ENCODE results near the gene ING4. TPM values are rescaled to one million over a fixed set of nuclear protein-coding genes. Genes with fewer than 3 reads are reported as not detected.

ING4 gene
- total RNA-seq, 1 experiment from 2014 or later: 23.0 TPM

- peaks cover 61% of the 10 kb centered on the region for H3K27me3 Mint-ChIP-seq (ENCODE audit: low read depth)
- DNase-seq (ENCODE audit: low spot score): peak; percentile 54
- POLR2A ChIA-PET: interaction anchor here (1.3 kb wide), 1 partner anchor 20 kb away, joined by 4 read pairs; the partner anchor contains the start of gene COPS7A
- peak overlapping the region; percentile 70; the same call in 1 of the 2 replicates for H3K27ac Mint-ChIP-seq
- ATAC-seq: peak; percentile 50
- H3K4me3 Mint-ChIP-seq: peak overlapping the region; percentile 50
- TF ChIP-seq ZNF232 (CRISPR knock-in tag; IDR thresholded peaks at IDR 0.05) (no peak), ELF4 (CRISPR knock-in tag; IDR thresholded peaks at IDR 0.05; ENCODE audit: low read depth) (no peak), ATF1 (CRISPR knock-in tag; IDR thresholded peaks at IDR 0.05) (no peak), PRDM15 (CRISPR knock-in tag; IDR thresholded peaks at IDR 0.05) (peak; percentile 32; the same call in 1 of the 2 replicates), NFYB (CRISPR knock-in tag; conservative IDR thresholded peaks at IDR 0.05; ENCODE audit: low read depth) (no peak), ZNF416 (CRISPR knock-in tag; IDR thresholded peaks at IDR 0.05) (no peak), STAT6 (CRISPR knock-in tag; conservative IDR thresholded peaks at IDR 0.05; ENCODE audit: low read depth) (no peak), ZNF396 (CRISPR knock-in tag; IDR thresholded peaks at IDR 0.05; ENCODE audit: borderline replicate concordance) (no peak), ZNF121 (CRISPR knock-in tag; IDR thresholded peaks at IDR 0.05) (peak; percentile 51; the same call in 1 of the 2 replicates), MAX (CRISPR knock-in tag; IDR thresholded peaks at IDR 0.05) (0 out of 2 replicates have a peak, but pooled peaks have one; percentile 20), FOXP1 (CRISPR knock-in tag; IDR thresholded peaks at IDR 0.05; ENCODE audit: borderline replicate concordance) (no peak), ZNF532 (CRISPR knock-in tag; IDR thresholded peaks at IDR 0.05; ENCODE audit: borderline replicate concordance) (no peak)
- H3K4me1 Mint-ChIP-seq: peaks cover 20% of the 10 kb centered on the region
- CTCF ChIA-PET: interaction anchor here (0.8 to 1.3 kb wide), 4 partner anchors 14 to 63 kb away, joined by 3 to 5 read pairs (median 3); partner anchors contain the start of genes COPS7A, PTMS and ZNF384
- H3K36me3 Mint-ChIP-seq: no peaks in the 10 kb centered on the region
- peaks cover under 1% of the 10 kb centered on the region; the same call in 1 of the 2 replicates for H3K9me3 Mint-ChIP-seq
These were observed 40.7 kb upstream of the ING4 start for GRCh38 chr12:6703631-6704030.

- Mint-ChIP-seq H3K9me3 (no peaks in the 10 kb centered on the region), H3K4me1 (peaks cover 31% of the 10 kb centered on the region), H3K27ac (no peak overlapping the region), H3K4me3 (peak overlapping the region; percentile 79), H3K27me3 (ENCODE audit: low read depth) (peaks cover 68% of the 10 kb centered on the region), H3K36me3 (no peaks in the 10 kb centered on the region)
- POLR2A ChIA-PET: no interaction called here
- CTCF ChIA-PET: interaction anchor here (0.6 kb wide), 1 partner anchor 82 kb away, joined by 3 read pairs; no protein-coding TSS in a partner anchor
- DNase-seq (ENCODE audit: low spot score) (no peak), ATAC-seq (no peak)
- no peak for TF ChIP-seq ESRRA (CRISPR knock-in tag; IDR thresholded peaks at IDR 0.05; ENCODE audit: borderline replicate concordance)
- TF ChIP-seq GTF2I (CRISPR knock-in tag; conservative IDR thresholded peaks at IDR 0.05): 0 out of 2 replicates have a peak, but pooled peaks have one; percentile 37
- no peak for TF ChIP-seq ZNF423 (CRISPR knock-in tag; IDR thresholded peaks at IDR 0.05)
- TF ChIP-seq CBFB (CRISPR knock-in tag; IDR thresholded peaks at IDR 0.05; ENCODE audit: low read depth): no peak
- TF ChIP-seq CREB1 (CRISPR knock-in tag; IDR thresholded peaks at IDR 0.05): no peak
- TF ChIP-seq PRDM15 (CRISPR knock-in tag; IDR thresholded peaks at IDR 0.05): no peak
- no peak for TF ChIP-seq RELA (CRISPR knock-in tag; IDR thresholded peaks at IDR 0.05; ENCODE audit: borderline replicate concordance)
- TF ChIP-seq NR1H2 (CRISPR knock-in tag; IDR thresholded peaks at IDR 0.05): no peak
- TF ChIP-seq ZNF671 (CRISPR knock-in tag; IDR thresholded peaks at IDR 0.05): no peak
These were observed 38.3 kb upstream of the ING4 start for GRCh38 chr12:6701078-6701768.
